CD14-positive monocyte (primary cell): ENCODE measurements around the gene PLA2G4B. TPM values are rescaled to one million over a fixed set of nuclear protein-coding genes. Genes with fewer than 3 reads are reported as not detected.

Experiments
- DNase-seq, 3 donors: peaks; one replicate each; pipeline ENCODE4 v3.0.0-alpha.2; 2011 to 2022
- H2AFZ ChIP-seq: 2 replicates; pipeline ENCODE4 v1.6.0; 2012; ENCODE audit warnings: mild to moderate bottlenecking, low read depth, low read length, inconsistent platforms; ENCODE audit not compliant: insufficient read depth, poor library complexity, severe bottlenecking
- H3K27ac ChIP-seq, 2 donors: 1 replicate in 1 of 2; 2 replicates in 1 of 2; pipeline ENCODE4 v1.5.1; 2012 to 2013; ENCODE audit warnings: low read length in 2 of 2, control low read depth in 1 of 2, inconsistent platforms in 1 of 2, low read depth in 1 of 2, mild to moderate bottlenecking in 1 of 2
- H3K27me3 ChIP-seq, 2 donors: one replicate each; pipeline versions ENCODE4 v1.6.0 to v1.6.1; 2011 to 2013; ENCODE audit warnings: low read length in 2 of 2; ENCODE audit not compliant: control insufficient read depth in 2 of 2, insufficient read depth in 2 of 2
- H3K36me3 ChIP-seq, 2 donors: replicated peaks in 1 of 2; 1 replicate in 1 of 2; 2 replicates in 1 of 2; pipeline versions ENCODE4 v1.5.1 to v1.6.1; 2012 to 2013; ENCODE audit warnings: low read length in 2 of 2, control low read depth in 1 of 2, inconsistent platforms in 1 of 2, mild to moderate bottlenecking in 1 of 2; ENCODE audit not compliant: insufficient read depth in 2 of 2, control insufficient read depth in 1 of 2
- H3K4me1 ChIP-seq, 2 donors: 1 replicate in 1 of 2; 2 replicates in 1 of 2; pipeline versions ENCODE4 v1.5.1 to v1.6.1; 2012 to 2013; ENCODE audit warnings: low read length in 2 of 2, control low read depth in 1 of 2, inconsistent platforms in 1 of 2, mild to moderate bottlenecking in 1 of 2, moderate library complexity in 1 of 2; ENCODE audit not compliant: insufficient read depth in 2 of 2, control insufficient read depth in 1 of 2
- H3K4me2 ChIP-seq: replicated peaks from 2 replicates; pipeline ENCODE3; 2012; ENCODE audit warnings: low read length, moderate library complexity, mild to moderate bottlenecking; ENCODE audit not compliant: poor library complexity, severe bottlenecking; ENCODE audit errors: extremely low read depth
- H3K4me3 ChIP-seq, 3 experiments: fragments of 200-600 bp in 1 of 3; sonication (generic) in 1 of 3; replicated peaks in 1 of 3; 1 replicate in 2 of 3; 2 replicates in 1 of 3; pipeline ENCODE4 v1.5.1; 2011 to 2013; ENCODE audit warnings: low read length in 3 of 3, mild to moderate bottlenecking in 3 of 3, control low read depth in 2 of 3, low read depth in 2 of 3, inconsistent platforms in 1 of 3, moderate library complexity in 1 of 3
- H3K79me2 ChIP-seq: 2 replicates; pipeline ENCODE4 v1.6.0; 2012; ENCODE audit warnings: mild to moderate bottlenecking, control low read depth, inconsistent platforms, low read length, moderate library complexity; ENCODE audit not compliant: insufficient read depth
- H3K9ac ChIP-seq: 2 replicates; pipeline ENCODE4 v1.6.0; 2017; ENCODE audit warnings: low read length, mild to moderate bottlenecking; ENCODE audit not compliant: insufficient read depth, poor library complexity, severe bottlenecking
- H3K9me3 ChIP-seq, 2 donors: replicated peaks in 1 of 2; 1 replicate in 1 of 2; 2 replicates in 1 of 2; pipeline versions ENCODE4 v1.5.1 to v1.6.1; 2012 to 2013; ENCODE audit warnings: low read length in 2 of 2, control low read depth in 1 of 2; ENCODE audit not compliant: control insufficient read depth in 1 of 2, insufficient read depth in 1 of 2
- H4K20me1 ChIP-seq: 2 replicates; pipeline ENCODE4 v1.6.0; 2012; ENCODE audit warnings: mild to moderate bottlenecking, low read length, control low read depth, moderate library complexity; ENCODE audit not compliant: insufficient read depth
- H3K27ac Mint-ChIP-seq, 7 donors: one replicate each; pipeline ENCODE4 v1.8.0; 2020; ENCODE audit warnings: mild to moderate bottlenecking in 7 of 7, mixed read lengths in 7 of 7, moderate library complexity in 6 of 7, inconsistent platforms in 2 of 7
- H3K27me3 Mint-ChIP-seq, 3 donors: one replicate each; pipeline ENCODE4 v1.8.0; 2021 to 2022; ENCODE audit warnings: low read depth in 3 of 3, mild to moderate bottlenecking in 3 of 3, mixed read lengths in 3 of 3, moderate library complexity in 3 of 3, inconsistent platforms in 1 of 3
- H3K36me3 Mint-ChIP-seq, 2 donors: one replicate each; pipeline ENCODE4 v1.8.0; 2020; ENCODE audit warnings: mixed read lengths in 2 of 2, inconsistent platforms in 1 of 2, mild to moderate bottlenecking in 1 of 2
- H3K4me1 Mint-ChIP-seq: one replicate; pipeline ENCODE4 v1.8.0; 2020; ENCODE audit warnings: mild to moderate bottlenecking, mixed read lengths
- H3K4me3 Mint-ChIP-seq, 2 donors: one replicate each; pipeline ENCODE4 v1.8.0; 2020; ENCODE audit warnings: mild to moderate bottlenecking in 2 of 2, mixed read lengths in 2 of 2, moderate library complexity in 1 of 2
- H3K9me3 Mint-ChIP-seq, 7 donors: one replicate each; pipeline ENCODE4 v1.8.0; 2020 to 2022; ENCODE audit warnings: mixed read lengths in 7 of 7, mild to moderate bottlenecking in 6 of 7, moderate library complexity in 6 of 7, inconsistent platforms in 2 of 7
- WGBS: methylation state at CpG from one replicate; pipeline ENCODE4 v1.1.5; 2013; ENCODE audit warnings: missing lambda C conversion rate; ENCODE audit not compliant: insufficient coverage; 5-methylcytosine and 5-hydroxymethylcytosine counted together
- intact Hi-C, 2 donors: fragments of 100-400 bp; cut with micrococcal nuclease; formaldehyde crosslinking; loops; one replicate each; pipeline versions ENCODE4 v1.15.0 to v1.15.1; 2023
- polyA plus RNA-seq, 3 donors: library from polyadenylated mRNA; depleted of rRNA in 1 of 3; unstranded in 2 of 3; stranded (reverse) in 1 of 3; fragments of 300-500 nt in 2 of 3; fragments of >200 nt in 1 of 3; fragmentation: Illumina TruSeq in 2 of 3; gene quantifications; 1 replicate in 2 of 3; 2 replicates in 1 of 3; pipeline ENCODE4 v1.2.3, GENCODE V29; 2012 to 2021
- TF ChIP-seq, protein P1 (sequence below): fragments of 200-600 bp; IDR thresholded peaks from one replicate; pipeline ENCODE4 v1.8.0; 2022; ENCODE audit warnings: antibody characterized with exemption, mild to moderate bottlenecking

Gene PLA2G4B
- polyA plus RNA-seq, 3 donors: 0.31 to 32.1 (median 1.6) TPM

- Histone ChIP-seq H3K27ac (no peak overlapping the region), H3K4me1 (peaks cover 0 to 2% of the 10 kb centered on the region in 2 donors), H3K79me2 (no peaks in the 10 kb centered on the region), H3K9me3 (no peaks in the 10 kb centered on the region), H3K36me3 (no peaks in the 10 kb centered on the region), H3K9ac (no peak overlapping the region), H3K27me3 (peaks cover 4 to 31% of the 10 kb centered on the region in 2 donors), H3K4me3 (no peak overlapping the region), H3K4me2 (peak overlapping the region; percentile 29), H2AFZ (peak overlapping the region; percentile 50), H4K20me1 (no peaks in the 10 kb centered on the region)
- peaks cover 6 to 13% of the 10 kb centered on the region in 2 donors for H3K36me3 Mint-ChIP-seq
- no peak for DNase-seq
- 13% methylated on average over 53 of the region's 81 CpGs for WGBS
- H3K27me3 Mint-ChIP-seq: peaks cover 27 to 34% (median 29%) of the 10 kb centered on the region in 3 donors
- TF ChIP-seq, protein P1, sequence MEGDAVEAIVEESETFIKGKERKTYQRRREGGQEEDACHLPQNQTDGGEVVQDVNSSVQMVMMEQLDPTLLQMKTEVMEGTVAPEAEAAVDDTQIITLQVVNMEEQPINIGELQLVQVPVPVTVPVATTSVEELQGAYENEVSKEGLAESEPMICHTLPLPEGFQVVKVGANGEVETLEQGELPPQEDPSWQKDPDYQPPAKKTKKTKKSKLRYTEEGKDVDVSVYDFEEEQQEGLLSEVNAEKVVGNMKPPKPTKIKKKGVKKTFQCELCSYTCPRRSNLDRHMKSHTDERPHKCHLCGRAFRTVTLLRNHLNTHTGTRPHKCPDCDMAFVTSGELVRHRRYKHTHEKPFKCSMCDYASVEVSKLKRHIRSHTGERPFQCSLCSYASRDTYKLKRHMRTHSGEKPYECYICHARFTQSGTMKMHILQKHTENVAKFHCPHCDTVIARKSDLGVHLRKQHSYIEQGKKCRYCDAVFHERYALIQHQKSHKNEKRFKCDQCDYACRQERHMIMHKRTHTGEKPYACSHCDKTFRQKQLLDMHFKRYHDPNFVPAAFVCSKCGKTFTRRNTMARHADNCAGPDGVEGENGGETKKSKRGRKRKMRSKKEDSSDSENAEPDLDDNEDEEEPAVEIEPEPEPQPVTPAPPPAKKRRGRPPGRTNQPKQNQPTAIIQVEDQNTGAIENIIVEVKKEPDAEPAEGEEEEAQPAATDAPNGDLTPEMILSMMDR: no peak
- peaks cover 0 to 5% (median 0%) of the 10 kb centered on the region in 7 donors for H3K9me3 Mint-ChIP-seq
- intact Hi-C loops: no loop called here
- H3K4me3 Mint-ChIP-seq: peak overlapping the region; percentile 31 to 49
- peaks cover 10% of the 10 kb centered on the region for H3K4me1 Mint-ChIP-seq
- no peak overlapping the region for H3K27ac Mint-ChIP-seq
Observed at GRCh38 chr15:41881920-41882688, 43.5 kb downstream of the PLA2G4B start.

DNA sequence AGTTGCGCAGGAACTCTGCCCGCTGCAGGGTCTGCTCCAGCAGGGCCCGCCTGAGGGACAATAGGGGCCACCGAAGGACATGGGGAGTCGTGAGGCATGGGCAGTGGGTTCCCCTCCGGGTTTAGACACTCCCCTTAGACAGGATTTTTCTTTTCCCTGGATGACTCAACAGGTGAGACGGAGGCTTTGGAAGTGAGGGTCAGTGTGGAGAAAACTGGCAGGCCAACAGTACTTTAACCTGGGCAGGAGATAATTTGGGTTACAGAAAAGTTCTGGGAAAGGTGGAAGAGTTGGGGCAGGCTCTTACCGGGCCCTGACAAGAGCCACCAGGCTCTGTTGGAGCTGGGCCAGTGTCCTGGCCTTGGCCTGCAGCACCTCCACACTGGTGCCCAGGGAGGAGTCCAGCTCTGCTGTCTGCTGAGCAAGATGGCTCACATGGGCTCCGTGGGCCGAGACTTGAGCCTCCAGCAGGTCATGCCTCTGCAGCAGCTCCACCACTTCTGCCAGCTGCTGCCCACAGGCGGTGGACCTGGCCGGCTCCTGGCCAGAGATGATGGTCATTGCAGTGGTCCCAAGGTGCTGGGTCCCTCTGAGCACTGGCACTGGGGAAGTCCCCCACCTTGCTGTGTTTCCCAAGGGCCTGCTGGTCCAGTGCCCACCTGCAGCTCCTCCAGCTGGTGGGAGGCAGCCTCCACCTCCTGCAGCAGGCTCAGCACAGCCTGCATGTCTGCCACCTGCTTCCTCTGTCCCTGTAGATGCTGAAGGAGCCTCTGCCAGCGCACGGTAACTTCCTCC lies 44.2 kb downstream of the PLA2G4B start:
- H3K4me3 ChIP-seq: no peak overlapping the region
- H3K9me3 Mint-ChIP-seq: peaks cover 0 to 5% (median 0%) of the 10 kb centered on the region in 7 donors
- peaks cover 6 to 13% of the 10 kb centered on the region in 2 donors for H3K36me3 Mint-ChIP-seq
- no peak overlapping the region for H2AFZ ChIP-seq
- intact Hi-C loops: no loop called here
- peak in 1 of 3 donors; percentile 20 for DNase-seq
- H3K4me3 Mint-ChIP-seq: peak overlapping the region in 1 of 2 donors; percentile 49
- peaks cover 10% of the 10 kb centered on the region for H3K4me1 Mint-ChIP-seq
- peaks cover 27 to 34% (median 31%) of the 10 kb centered on the region in 3 donors for H3K27me3 Mint-ChIP-seq
- no peak overlapping the region for H3K4me2 ChIP-seq
- peaks cover 4 to 31% of the 10 kb centered on the region in 2 donors for H3K27me3 ChIP-seq
- H3K27ac Mint-ChIP-seq: no peak overlapping the region
- no peaks in the 10 kb centered on the region for H3K79me2 ChIP-seq
- H3K9me3 ChIP-seq: no peaks in the 10 kb centered on the region
- H3K4me1 ChIP-seq: peaks cover 0 to 2% of the 10 kb centered on the region in 2 donors
- 63% methylated on average over 12 of the region's 14 CpGs for WGBS
- H3K9ac ChIP-seq: no peak overlapping the region
- TF ChIP-seq, protein P1: no peak
- no peak overlapping the region for H3K27ac ChIP-seq
- H4K20me1 ChIP-seq: no peaks in the 10 kb centered on the region
- no peaks in the 10 kb centered on the region for H3K36me3 ChIP-seq
